HepG2 (cell line): ENCODE results near the gene CELF5. TPM values are rescaled to one million over a fixed set of nuclear protein-coding genes. Genes with fewer than 3 reads are reported as not detected.
A peak's percentile ranks its signal among the peaks of the same experiment; 100 is the strongest.

Experiments
- BHLHE40 ChIP-seq: IDR thresholded peaks from 2 replicates; pipeline ENCODE4 v1.6.1; 2011; ENCODE audit warnings: low read length, improper control_type of control experiment
- CHCHD3 ChIP-seq: sonication (generic); formaldehyde crosslinking; IDR thresholded peaks from 2 replicates; pipeline ENCODE4 v1.8.0; 2022; ENCODE audit warnings: mild to moderate bottlenecking, missing genetic modification reagents, moderate library complexity
- ETV5 ChIP-seq: IDR thresholded peaks from 2 replicates; pipeline ENCODE4 v1.6.1; 2018; ENCODE audit warnings: missing biosample characterization, missing genetic modification reagents, inconsistent platforms, borderline replicate concordance
- KDM6A ChIP-seq: IDR thresholded peaks from 2 replicates; pipeline ENCODE4 v1.6.1; 2016; ENCODE audit warnings: low read depth
- NR2C2 ChIP-seq: sonication (generic); formaldehyde crosslinking; IDR thresholded peaks from 2 replicates; pipeline ENCODE4 v1.4.0; 2020; ENCODE audit warnings: missing genetic modification reagents, mild to moderate bottlenecking, moderate library complexity, borderline replicate concordance
- SCMH1 ChIP-seq: sonication (generic); formaldehyde crosslinking; IDR thresholded peaks from 2 replicates; pipeline ENCODE4 v1.9.0; 2021; ENCODE audit warnings: missing genetic modification reagents, mild to moderate bottlenecking, borderline replicate concordance
- ZFY ChIP-seq: sonication (generic); formaldehyde crosslinking; IDR thresholded peaks from 2 replicates; pipeline ENCODE4 v1.4.0; 2020; ENCODE audit warnings: missing genetic modification reagents
- ZNF101 ChIP-seq: sonication (generic); formaldehyde crosslinking; IDR thresholded peaks from 2 replicates; pipeline ENCODE4 v1.4.0; 2020; ENCODE audit warnings: mild to moderate bottlenecking, low read depth, missing genetic modification reagents, borderline replicate concordance
- ZNF160 ChIP-seq: sonication (generic); formaldehyde crosslinking; IDR thresholded peaks from 2 replicates; pipeline ENCODE4 v1.8.0; 2022; ENCODE audit warnings: mild to moderate bottlenecking, inconsistent platforms, missing genetic modification reagents
- ZNF616 ChIP-seq: sonication (generic); formaldehyde crosslinking; IDR thresholded peaks from 2 replicates; pipeline ENCODE4 v1.5.0; 2020; ENCODE audit warnings: low read depth, mild to moderate bottlenecking, missing genetic modification reagents
- ZSCAN20 ChIP-seq: sonication (generic); formaldehyde crosslinking; IDR thresholded peaks from 2 replicates; pipeline ENCODE4 v1.4.0; 2020; ENCODE audit warnings: missing genetic modification reagents, mild to moderate bottlenecking, borderline replicate concordance
- polyA plus RNA-seq, 8 experiments: library from polyadenylated mRNA; depleted of rRNA in 3 of 8; stranded (reverse) in 7 of 8; unstranded in 1 of 8; fragments of >200 nt; fragmentation: Illumina TruSeq in 4 of 8; extraction: Trizol in 4 of 8; gene quantifications; 2 replicates each; pipeline versions ENCODE4 v1.2.1 to v1.2.3, GENCODE V29; 2011 to 2016; ENCODE audit warnings: low read depth in 4 of 8, missing spikeins in 1 of 8, mixed read lengths in 1 of 8; ENCODE audit not compliant: insufficient read depth in 1 of 8
- total RNA-seq, 5 experiments: library from RNA; depleted of rRNA; stranded (reverse); fragments of >200 nt; fragmentation: Illumina TruSeq; extraction: Trizol; gene quantifications; 2 replicates each; pipeline ENCODE4 v1.2.3, GENCODE V29; 2016; ENCODE audit warnings: low read depth in 1 of 5
- TF ChIP-seq, protein P1 (sequence below): sonication (generic); formaldehyde crosslinking; IDR thresholded peaks from 2 replicates; pipeline ENCODE4 v1.4.0; 2020; ENCODE audit warnings: missing genetic modification reagents
- TF ChIP-seq, protein P2 (sequence below): sonication (generic); formaldehyde crosslinking; IDR thresholded peaks from 2 replicates; pipeline ENCODE4 v1.4.0; 2020; ENCODE audit warnings: mild to moderate bottlenecking, missing genetic modification reagents
- TF ChIP-seq, protein P3 (sequence below): sonication (generic); formaldehyde crosslinking; IDR thresholded peaks from 2 replicates; pipeline ENCODE4 v1.4.0; 2020; ENCODE audit warnings: low read depth, mild to moderate bottlenecking, missing genetic modification reagents

The CELF5 gene
- total and polyA plus RNA-seq, 2 of the 13 experiments (the other 11 are each of a cell fraction or from before 2014, with no cell fraction given), result 0.31 to 0.84 TPM

DNA sequence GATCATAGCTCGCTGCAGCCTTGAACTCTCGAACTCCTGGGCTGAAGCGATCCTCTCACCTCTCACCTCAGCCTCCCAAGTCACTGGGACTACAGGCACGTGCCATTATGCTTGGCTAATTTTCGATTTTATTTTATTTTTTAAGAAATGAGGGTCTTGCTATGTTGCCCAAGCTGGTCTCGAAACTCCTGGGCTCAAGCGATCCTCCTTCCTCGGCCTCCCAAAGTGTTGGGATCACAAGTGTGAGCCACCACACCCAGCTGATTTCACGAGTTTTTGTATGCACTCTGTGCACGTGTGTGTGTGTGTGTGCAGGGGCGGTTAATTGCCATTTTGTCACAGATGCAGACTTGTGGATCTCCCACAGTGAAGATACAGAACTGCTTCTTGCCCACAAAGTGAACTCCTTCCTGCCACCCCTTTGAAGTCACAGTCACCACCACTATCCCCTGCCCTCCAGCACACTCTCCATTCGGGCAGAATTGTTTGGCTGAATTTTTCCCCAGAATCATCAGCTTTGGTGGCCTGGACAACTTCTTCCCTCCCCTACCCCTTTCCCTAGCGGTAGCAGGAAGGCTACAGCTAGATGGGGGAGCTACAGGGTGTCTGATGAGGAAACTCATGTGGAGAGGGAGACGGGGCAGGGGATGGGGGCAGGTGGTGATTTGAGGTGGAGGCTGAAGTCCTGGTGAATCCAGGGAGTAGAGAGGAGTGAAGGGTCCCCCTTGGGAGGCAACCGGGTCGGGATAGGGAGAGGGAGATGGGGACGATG lies 59.6 kb downstream of the CELF5 start (continued):
- peak; percentile 49; the same call in 1 of the 2 replicates for TF ChIP-seq BHLHE40
- TF ChIP-seq, protein P1, sequence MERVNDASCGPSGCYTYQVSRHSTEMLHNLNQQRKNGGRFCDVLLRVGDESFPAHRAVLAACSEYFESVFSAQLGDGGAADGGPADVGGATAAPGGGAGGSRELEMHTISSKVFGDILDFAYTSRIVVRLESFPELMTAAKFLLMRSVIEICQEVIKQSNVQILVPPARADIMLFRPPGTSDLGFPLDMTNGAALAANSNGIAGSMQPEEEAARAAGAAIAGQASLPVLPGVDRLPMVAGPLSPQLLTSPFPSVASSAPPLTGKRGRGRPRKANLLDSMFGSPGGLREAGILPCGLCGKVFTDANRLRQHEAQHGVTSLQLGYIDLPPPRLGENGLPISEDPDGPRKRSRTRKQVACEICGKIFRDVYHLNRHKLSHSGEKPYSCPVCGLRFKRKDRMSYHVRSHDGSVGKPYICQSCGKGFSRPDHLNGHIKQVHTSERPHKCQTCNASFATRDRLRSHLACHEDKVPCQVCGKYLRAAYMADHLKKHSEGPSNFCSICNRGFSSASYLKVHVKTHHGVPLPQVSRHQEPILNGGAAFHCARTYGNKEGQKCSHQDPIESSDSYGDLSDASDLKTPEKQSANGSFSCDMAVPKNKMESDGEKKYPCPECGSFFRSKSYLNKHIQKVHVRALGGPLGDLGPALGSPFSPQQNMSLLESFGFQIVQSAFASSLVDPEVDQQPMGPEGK (CRISPR knock-in tag), result no peak
- TF ChIP-seq ZNF160 (CRISPR knock-in tag), result no peak
- no peak for TF ChIP-seq ZSCAN20 (CRISPR knock-in tag)
- no peak for TF ChIP-seq ZFY (CRISPR knock-in tag)
- no peak for TF ChIP-seq ZNF101 (CRISPR knock-in tag)
- TF ChIP-seq SCMH1, result no peak
- no peak for TF ChIP-seq KDM6A (CRISPR knock-in tag)
- TF ChIP-seq CHCHD3 (CRISPR knock-in tag), result 0 out of 2 replicates have a peak, but pooled peaks have one; percentile 36
- TF ChIP-seq NR2C2 (CRISPR knock-in tag), result 0 out of 2 replicates have a peak, but pooled peaks have one; percentile 15
- TF ChIP-seq, protein P2, sequence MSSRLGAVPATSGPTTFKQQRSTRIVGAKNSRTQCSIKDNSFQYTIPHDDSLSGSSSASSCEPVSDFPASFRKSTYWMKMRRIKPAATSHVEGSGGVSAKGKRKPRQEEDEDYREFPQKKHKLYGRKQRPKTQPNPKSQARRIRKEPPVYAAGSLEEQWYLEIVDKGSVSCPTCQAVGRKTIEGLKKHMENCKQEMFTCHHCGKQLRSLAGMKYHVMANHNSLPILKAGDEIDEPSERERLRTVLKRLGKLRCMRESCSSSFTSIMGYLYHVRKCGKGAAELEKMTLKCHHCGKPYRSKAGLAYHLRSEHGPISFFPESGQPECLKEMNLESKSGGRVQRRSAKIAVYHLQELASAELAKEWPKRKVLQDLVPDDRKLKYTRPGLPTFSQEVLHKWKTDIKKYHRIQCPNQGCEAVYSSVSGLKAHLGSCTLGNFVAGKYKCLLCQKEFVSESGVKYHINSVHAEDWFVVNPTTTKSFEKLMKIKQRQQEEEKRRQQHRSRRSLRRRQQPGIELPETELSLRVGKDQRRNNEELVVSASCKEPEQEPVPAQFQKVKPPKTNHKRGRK, result no peak
- no peak for TF ChIP-seq ETV5 (CRISPR knock-in tag)
- TF ChIP-seq ZNF616 (CRISPR knock-in tag), result no peak
- TF ChIP-seq, protein P3, sequence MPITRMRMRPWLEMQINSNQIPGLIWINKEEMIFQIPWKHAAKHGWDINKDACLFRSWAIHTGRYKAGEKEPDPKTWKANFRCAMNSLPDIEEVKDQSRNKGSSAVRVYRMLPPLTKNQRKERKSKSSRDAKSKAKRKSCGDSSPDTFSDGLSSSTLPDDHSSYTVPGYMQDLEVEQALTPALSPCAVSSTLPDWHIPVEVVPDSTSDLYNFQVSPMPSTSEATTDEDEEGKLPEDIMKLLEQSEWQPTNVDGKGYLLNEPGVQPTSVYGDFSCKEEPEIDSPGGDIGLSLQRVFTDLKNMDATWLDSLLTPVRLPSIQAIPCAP (CRISPR knock-in tag), result no peak
